Astrocyte (in vitro differentiated cells and primary cell): Measurements from ENCODE around the gene ZNRF1.

Experiments used
- CTCF ChIP-seq: IDR thresholded peaks from 2 replicates; pipeline ENCODE4 v1.5.1; 2011; ENCODE audit warnings: low read depth, mild to moderate bottlenecking, inconsistent platforms, low read length, moderate library complexity; ENCODE audit not compliant: insufficient read depth
- EZH2 ChIP-seq: IDR thresholded peaks from 2 replicates; pipeline ENCODE4 v1.6.1; 2012; ENCODE audit warnings: mild to moderate bottlenecking, low read length, inconsistent platforms; ENCODE audit not compliant: insufficient read depth

GRCh38 chr16:75039941-75040340 is 41.1 kb downstream of the ZNRF1 start:
- TF ChIP-seq CTCF (no peak), EZH2 (no peak)
